ENCODE data around the gene KAT8. TPM values are rescaled to one million over a fixed set of nuclear protein-coding genes. Genes with fewer than 3 reads are reported as not detected.
"Not testable (repeated sequence)": the region's sequence is repeated elsewhere in the genome, so short reads cannot be mapped to it uniquely, and the experiment has no call there.

Gene KAT8
- total RNA-seq, 1 donor from 2014 or later: 79.1 TPM

DNA sequence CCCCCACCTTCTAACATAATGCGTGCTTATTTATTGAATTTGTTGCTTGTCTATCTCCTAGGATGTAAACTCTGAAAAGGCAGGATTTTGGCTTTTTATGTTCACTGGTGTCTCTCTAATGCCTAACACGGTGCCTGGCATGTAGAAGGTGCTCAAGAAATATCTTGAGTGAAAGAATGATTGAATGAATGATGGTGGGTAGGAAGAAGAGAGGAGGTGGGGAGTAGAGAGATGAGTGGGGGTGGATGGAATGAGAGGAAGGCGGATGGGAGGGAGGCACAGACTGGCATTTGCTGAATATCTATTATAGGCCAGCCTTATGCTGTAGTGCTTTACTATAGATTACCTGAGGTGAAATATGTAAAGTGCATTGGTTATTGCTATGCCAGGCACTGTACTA lies 30.1 kb downstream of the KAT8 start:
- H3K4me3 ChIP-seq: no peak overlapping the region
- TF ChIP-seq, protein P1, sequence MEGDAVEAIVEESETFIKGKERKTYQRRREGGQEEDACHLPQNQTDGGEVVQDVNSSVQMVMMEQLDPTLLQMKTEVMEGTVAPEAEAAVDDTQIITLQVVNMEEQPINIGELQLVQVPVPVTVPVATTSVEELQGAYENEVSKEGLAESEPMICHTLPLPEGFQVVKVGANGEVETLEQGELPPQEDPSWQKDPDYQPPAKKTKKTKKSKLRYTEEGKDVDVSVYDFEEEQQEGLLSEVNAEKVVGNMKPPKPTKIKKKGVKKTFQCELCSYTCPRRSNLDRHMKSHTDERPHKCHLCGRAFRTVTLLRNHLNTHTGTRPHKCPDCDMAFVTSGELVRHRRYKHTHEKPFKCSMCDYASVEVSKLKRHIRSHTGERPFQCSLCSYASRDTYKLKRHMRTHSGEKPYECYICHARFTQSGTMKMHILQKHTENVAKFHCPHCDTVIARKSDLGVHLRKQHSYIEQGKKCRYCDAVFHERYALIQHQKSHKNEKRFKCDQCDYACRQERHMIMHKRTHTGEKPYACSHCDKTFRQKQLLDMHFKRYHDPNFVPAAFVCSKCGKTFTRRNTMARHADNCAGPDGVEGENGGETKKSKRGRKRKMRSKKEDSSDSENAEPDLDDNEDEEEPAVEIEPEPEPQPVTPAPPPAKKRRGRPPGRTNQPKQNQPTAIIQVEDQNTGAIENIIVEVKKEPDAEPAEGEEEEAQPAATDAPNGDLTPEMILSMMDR (IDR thresholded peaks at IDR 0.05): no peak
- peaks cover 8% of the 10 kb centered on the region for H3K27me3 ChIP-seq (ENCODE audit: low read depth)
- no peaks in the 10 kb centered on the region for H3K9me3 ChIP-seq
- intact Hi-C loops (cut with DNase I): no loop called here
- H3K27ac ChIP-seq: no peak overlapping the region
- H3K36me3 ChIP-seq: no peaks in the 10 kb centered on the region
- H3K4me1 ChIP-seq: peaks cover 6% of the 10 kb centered on the region
- no peak for ATAC-seq
- no peak for DNase-seq

DNA sequence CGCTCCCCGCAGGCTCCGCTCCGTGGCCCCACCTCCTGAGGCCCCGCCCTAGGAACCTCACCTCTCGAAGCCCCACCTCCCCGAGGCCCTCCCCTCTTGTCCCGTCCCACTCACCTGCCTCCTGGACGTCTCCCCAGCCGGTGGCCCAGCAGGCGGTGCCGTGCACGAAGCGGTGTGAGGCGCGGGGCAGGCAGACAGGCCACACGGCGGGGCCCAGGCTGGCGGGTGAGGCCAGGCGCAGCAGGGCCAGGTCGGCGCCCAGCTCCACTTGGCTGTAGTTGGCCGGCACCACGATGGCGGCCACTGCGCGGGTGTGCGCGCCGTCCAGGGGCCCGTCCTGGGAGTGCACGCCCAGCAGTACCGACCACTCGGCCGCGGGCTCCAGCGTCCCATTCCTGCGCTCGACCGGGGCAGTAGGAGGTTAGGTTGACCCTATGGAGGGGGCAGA lies 30.8 kb downstream of the KAT8 start:
- Histone ChIP-seq H3K9me3 (no peaks in the 10 kb centered on the region), H3K27ac (no peak overlapping the region), H3K36me3 (no peaks in the 10 kb centered on the region), H3K27me3 (ENCODE audit: low read depth) (peaks cover 8% of the 10 kb centered on the region), H3K4me3 (peak overlapping the region; percentile 17), H3K4me1 (no peaks in the 10 kb centered on the region)
- DNase-seq (peak; percentile 87), ATAC-seq (peak; percentile 89 to 94)
- TF ChIP-seq, protein P1 (IDR thresholded peaks at IDR 0.05): no peak
- intact Hi-C loops (cut with DNase I): no loop called here

DNA sequence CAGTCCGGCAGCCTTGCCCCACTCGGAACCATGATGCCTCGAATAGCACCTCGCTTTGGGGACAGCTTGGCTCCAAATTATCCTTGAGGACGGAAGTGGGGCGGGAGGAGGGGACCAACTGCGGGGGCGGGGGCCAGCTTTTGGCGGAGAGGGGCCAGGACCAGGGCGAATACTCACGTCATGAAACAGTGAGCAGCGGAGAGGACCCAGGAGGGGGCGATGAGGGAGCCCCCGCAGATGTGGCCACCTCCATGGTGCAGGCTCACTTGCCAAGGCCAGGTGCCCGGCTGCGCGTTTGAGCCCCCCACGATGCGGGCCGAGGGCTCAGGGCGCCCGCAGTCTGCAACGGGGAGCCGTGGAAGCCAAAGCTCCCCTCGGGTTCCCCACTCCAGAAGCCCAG lies 31.4 kb downstream of the KAT8 start:
- TF ChIP-seq, protein P1 (IDR thresholded peaks at IDR 0.05): no peak
- ATAC-seq (no peak), DNase-seq (no peak)
- Histone ChIP-seq H3K27me3 (ENCODE audit: low read depth) (peaks cover 8% of the 10 kb centered on the region), H3K4me3 (no peak overlapping the region), H3K27ac (no peak overlapping the region), H3K36me3 (no peaks in the 10 kb centered on the region), H3K4me1 (no peaks in the 10 kb centered on the region), H3K9me3 (no peaks in the 10 kb centered on the region)
- intact Hi-C loops (cut with DNase I): no loop called here

DNA sequence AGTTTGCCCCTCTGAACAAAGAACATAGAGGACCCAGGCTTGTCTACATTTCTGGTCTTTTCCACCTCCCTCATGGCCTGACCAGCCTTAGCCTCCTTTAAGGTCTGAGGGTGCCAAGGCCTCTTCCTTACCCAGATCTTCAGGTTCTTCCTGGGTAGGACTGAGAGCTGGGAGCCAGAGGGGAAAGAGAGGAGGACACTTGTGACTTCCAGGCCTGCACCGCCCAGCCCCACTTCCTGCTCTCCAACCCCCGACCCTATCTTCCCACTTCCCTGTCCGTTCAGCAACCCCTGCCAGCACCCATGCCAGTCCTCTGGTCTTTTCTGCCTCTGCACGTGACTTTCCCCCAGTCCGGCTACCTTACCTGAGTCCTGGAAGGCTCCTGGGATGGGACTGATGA lies 31.9 kb downstream of the KAT8 start:
- Histone ChIP-seq H3K4me1 (no peaks in the 10 kb centered on the region), H3K9me3 (no peaks in the 10 kb centered on the region), H3K4me3 (no peak overlapping the region), H3K36me3 (no peaks in the 10 kb centered on the region), H3K27ac (no peak overlapping the region), H3K27me3 (ENCODE audit: low read depth) (peaks cover 8% of the 10 kb centered on the region)
- ATAC-seq (no peak), DNase-seq (no peak)
- intact Hi-C loops (cut with DNase I): no loop called here
- TF ChIP-seq, protein P1 (IDR thresholded peaks at IDR 0.05): no peak

DNA sequence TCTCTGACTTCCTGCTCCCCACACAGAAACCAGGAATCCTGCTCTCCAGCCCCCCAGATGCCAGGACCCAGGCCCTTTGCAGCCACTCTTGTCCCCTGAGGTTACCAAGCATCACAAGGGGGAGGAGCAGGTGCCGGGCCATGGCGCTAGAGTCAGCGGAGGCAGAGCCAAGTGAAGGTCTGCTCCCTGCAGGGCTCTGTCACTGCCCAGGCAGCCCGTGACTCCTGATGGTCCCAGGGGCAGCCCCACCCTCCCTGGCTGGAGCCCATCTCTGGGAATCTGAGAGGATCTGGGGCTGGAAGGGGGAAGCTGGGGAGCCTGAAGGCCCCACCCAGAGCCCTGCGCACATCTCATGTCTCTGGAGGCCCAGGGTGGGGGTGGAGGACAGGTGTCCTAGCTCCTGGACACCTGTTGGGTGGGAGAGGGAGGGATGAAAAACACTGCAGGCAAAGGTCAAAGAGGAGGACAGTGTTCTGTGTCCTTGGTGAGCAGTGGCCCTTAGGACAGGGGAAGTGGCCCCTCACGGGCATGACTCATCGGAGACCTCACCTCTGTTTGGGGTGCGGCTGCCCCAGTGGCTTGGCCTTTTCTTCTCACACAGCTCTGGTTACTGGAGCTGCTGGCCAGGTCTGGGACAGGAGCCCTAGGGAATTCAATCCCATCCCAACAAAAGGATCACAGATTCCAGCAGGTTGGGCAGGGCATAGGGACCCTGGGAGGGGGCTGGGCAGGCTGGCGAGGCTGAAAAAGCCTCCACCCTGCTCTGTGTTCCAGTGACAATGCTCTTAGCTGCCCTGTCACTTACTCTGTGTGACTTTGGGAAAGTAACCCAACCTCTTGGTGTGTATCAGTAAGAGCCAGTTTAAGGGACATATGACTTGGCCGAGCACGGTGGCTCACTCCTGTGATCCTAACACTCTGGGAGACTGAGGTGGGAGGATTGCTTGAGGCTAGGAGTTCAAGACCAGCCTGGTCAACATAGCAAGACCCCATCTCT lies 32.7 kb downstream of the KAT8 start, which contains the start of gene PRSS36:
TSS of gene PRSS36 (minus strand) at position 173 of the 997 bp plus-strand sequence. CDS start at position 142, 31 bp downstream.
- ATAC-seq (no peak), DNase-seq (no peak)
- TF ChIP-seq, protein P1 (IDR thresholded peaks at IDR 0.05): no peak
- intact Hi-C loops (cut with DNase I): no loop called here
- H3K4me1 ChIP-seq: no peaks in the 10 kb centered on the region
- H3K27ac ChIP-seq: no peak within 1 kb of the TSS
- H3K27me3 ChIP-seq (ENCODE audit: low read depth): peaks cover 8% of the 10 kb centered on the region
- no peaks in the 10 kb centered on the region for H3K36me3 ChIP-seq
- H3K9me3 ChIP-seq: no peaks in the 10 kb centered on the region
- H3K4me3 ChIP-seq: no peak within 1 kb of the TSS

DNA sequence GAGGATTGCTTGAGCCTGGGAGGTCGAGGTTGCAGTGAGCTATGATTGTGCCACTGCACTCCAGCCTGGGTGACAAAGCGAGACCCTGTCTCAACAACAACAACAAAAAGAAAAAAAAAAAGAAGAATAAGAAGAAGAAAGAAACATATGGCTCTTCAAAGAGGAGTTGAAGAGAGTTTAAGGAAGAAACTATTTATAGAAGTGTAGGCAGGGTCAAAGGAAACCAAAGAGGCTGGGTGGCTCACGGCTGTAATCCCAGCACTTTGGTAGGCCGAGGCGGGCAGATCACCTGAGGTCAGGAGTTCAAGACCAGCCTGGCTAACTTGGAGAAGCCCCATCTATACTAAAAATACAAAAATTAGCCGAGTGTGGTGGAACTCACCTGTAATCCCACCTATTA lies 33.5 kb downstream of the KAT8 start:
- DNase-seq; H3K27ac ChIP-seq; H3K4me1 ChIP-seq; ATAC-seq; H3K27me3 ChIP-seq (ENCODE audit: low read depth); H3K9me3 ChIP-seq; H3K4me3 ChIP-seq; H3K36me3 ChIP-seq; intact Hi-C loops (cut with DNase I): not testable (repeated sequence)
